Stimulated activated effector memory CD8-positive, alpha-beta T cell treated with anti-CD3 and anti-CD28 coated beads, Interleukin-12 subunit alpha, Interleukin-12 subunit beta, amount 100 ng/mL, for 72 hours (primary cell): Measurements from ENCODE around the gene PATJ.
"Not testable (repeated sequence)": the region's sequence is repeated elsewhere in the genome, so short reads cannot be mapped to it uniquely, and the experiment has no call there.

Experiments
- ATAC-seq: fragments of 150-1000 bp; cut with Tn5 transposase; 2 replicates; pipeline ENCODE4 v1.10.0; 2021
- DNase-seq, 2 donors: peaks; one replicate each; pipeline ENCODE4 v3.0.0; 2021 to 2022; ENCODE audit warnings: low spot score in 2 of 2
- H3K27ac Mint-ChIP-seq: one replicate; pipeline ENCODE4 v1.8.0; 2022; ENCODE audit warnings: mild to moderate bottlenecking, mixed read lengths
- H3K36me3 Mint-ChIP-seq: one replicate; pipeline ENCODE4 v1.8.0; 2022; ENCODE audit warnings: mild to moderate bottlenecking, mixed read lengths
- H3K4me1 Mint-ChIP-seq: one replicate; pipeline ENCODE4 v1.8.0; 2022; ENCODE audit warnings: mixed read lengths
- H3K4me3 Mint-ChIP-seq: one replicate; pipeline ENCODE4 v1.8.0; 2022; ENCODE audit warnings: mild to moderate bottlenecking, mixed read lengths
- H3K9me3 Mint-ChIP-seq: one replicate; pipeline ENCODE4 v1.8.0; 2022; ENCODE audit warnings: mixed read lengths

The PATJ gene

DNA sequence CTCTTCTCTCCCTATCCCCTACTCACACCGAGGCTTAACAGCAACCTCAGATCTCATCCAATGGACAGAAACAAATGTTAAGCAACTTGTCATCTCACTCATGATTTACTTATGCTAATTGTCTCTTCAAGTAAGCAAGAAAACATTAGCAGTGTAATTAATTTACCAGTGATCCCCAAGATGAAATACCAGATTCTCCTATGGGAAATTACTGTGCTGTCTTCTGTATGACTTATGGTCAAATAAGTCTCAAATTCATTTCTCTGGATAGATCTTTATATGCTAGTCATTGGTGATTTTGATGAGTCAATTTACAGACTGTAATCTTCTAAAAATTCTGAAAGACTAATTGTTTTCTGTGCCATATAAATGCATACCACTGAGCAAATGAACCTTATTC, 419.4 kb downstream of the PATJ start:
- no peak for ATAC-seq
- peaks cover 13% of the 10 kb centered on the region for H3K36me3 Mint-ChIP-seq
- no peaks in the 10 kb centered on the region for H3K4me1 Mint-ChIP-seq
- DNase-seq: no peak
- H3K27ac Mint-ChIP-seq: no peak overlapping the region
- no peaks in the 10 kb centered on the region for H3K9me3 Mint-ChIP-seq
- H3K4me3 Mint-ChIP-seq: no peak overlapping the region

DNA sequence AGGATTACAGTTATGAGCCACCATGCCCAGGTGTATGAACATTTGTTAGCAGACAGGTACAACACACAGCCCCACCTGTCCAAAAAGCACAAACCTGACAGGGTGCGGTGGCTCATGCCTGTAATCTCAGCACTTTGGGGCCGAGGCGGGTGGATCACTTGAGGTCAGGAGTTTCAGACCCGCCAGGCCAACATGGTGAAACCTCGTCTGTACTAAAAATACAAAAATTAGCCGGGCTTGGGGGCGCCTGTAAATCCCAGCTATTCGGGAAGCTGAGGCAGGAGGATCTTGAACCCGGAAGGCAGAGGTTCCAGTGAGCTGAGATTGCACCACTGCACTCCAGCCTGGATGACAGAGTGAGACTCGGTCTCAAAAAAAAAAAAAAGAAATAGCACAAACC, 428.1 kb downstream of the PATJ start:
- not testable (repeated sequence) for H3K4me3 Mint-ChIP-seq, H3K9me3 Mint-ChIP-seq, ATAC-seq, H3K36me3 Mint-ChIP-seq, H3K4me1 Mint-ChIP-seq, DNase-seq, H3K27ac Mint-ChIP-seq

- ATAC-seq: peak; percentile 42
- H3K9me3 Mint-ChIP-seq: no peaks in the 10 kb centered on the region
- no peaks in the 10 kb centered on the region for H3K4me1 Mint-ChIP-seq
- no peaks in the 10 kb centered on the region for H3K36me3 Mint-ChIP-seq
- no peak overlapping the region for H3K27ac Mint-ChIP-seq
- no peak overlapping the region for H3K4me3 Mint-ChIP-seq
- peak; percentile 3 to 54 for DNase-seq
Observed at GRCh38 chr1:62175568-62176179, 433.4 kb downstream of the PATJ start.

DNA sequence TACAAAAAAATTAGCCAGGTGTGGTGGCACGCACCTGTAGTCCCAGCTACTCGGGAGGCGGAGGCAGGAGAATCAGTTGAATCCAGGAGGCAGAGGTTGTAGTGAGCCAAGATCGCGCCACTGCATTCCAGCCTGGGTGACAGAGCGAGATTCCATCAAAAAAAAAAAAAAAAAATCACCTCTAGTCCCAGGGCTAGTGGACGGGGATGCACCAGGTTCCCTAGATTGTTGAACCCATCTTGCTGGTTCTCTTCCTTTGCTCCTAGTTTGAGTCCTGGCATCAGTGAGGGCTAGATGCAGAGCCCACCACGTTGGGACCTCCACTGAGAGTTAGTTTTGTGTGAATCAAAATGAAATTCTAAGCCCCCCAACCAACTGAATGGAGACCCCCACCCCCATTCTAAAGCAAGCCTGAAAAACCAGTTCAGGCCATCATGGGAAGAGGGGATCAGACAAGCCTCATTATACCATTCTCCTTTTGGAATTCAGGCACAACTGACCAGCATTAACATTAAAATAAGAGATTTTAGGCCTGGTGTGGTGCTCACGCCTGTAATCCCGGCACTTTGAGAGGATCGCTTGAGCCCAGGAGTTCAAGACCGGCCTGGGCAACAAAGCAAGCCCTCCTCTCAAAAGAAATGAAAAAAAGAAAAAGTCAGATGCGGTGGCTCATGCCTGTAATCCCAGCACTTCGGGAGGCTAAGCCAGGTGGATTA, 434.5 kb downstream of the PATJ start:
- Mint-ChIP-seq H3K36me3 (no peaks in the 10 kb centered on the region), H3K27ac (no peak overlapping the region), H3K4me3 (no peak overlapping the region), H3K9me3 (no peaks in the 10 kb centered on the region), H3K4me1 (no peaks in the 10 kb centered on the region)
- no peak for ATAC-seq
- no peak for DNase-seq

- no peaks in the 10 kb centered on the region for H3K36me3 Mint-ChIP-seq
- H3K4me1 Mint-ChIP-seq: no peaks in the 10 kb centered on the region
- DNase-seq (no peak), ATAC-seq (no peak)
- H3K27ac Mint-ChIP-seq: no peak overlapping the region
- no peaks in the 10 kb centered on the region for H3K9me3 Mint-ChIP-seq
- H3K4me3 Mint-ChIP-seq: no peak overlapping the region
Observed at GRCh38 chr1:62177621-62178020, 435.3 kb downstream of the PATJ start.

GRCh38 chr1:62178372-62178771, 436.1 kb downstream of the PATJ start:
- H3K4me3 Mint-ChIP-seq: no peak overlapping the region
- H3K4me1 Mint-ChIP-seq: no peaks in the 10 kb centered on the region
- DNase-seq: no peak
- no peak overlapping the region for H3K27ac Mint-ChIP-seq
- H3K36me3 Mint-ChIP-seq: no peaks in the 10 kb centered on the region
- no peaks in the 10 kb centered on the region for H3K9me3 Mint-ChIP-seq
- no peak for ATAC-seq

GRCh38 chr1:62180054-62180453, 437.8 kb downstream of the PATJ start:
- H3K27ac Mint-ChIP-seq, ATAC-seq, H3K4me3 Mint-ChIP-seq: not testable (repeated sequence)

DNA sequence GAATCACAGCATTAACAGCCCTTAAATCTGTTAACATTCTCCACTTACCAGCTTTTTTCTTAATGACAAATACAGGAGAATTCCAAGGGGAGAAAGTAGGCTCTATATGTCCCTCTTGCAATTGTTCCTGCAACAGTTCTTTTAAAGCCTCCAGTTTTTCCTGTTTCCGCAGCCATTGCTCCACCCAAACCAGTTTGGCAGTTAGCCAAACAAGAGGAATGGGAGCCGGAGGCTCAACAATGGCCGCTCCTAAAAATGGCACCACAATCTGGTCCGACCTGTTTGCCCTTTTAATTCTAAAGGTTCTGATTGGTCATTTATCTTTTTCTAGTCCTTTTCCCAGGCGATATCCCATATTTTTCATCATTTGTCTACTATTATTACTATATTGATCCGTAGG, 438.4 kb downstream of the PATJ start:
- no peak for DNase-seq
- no peak overlapping the region for H3K4me3 Mint-ChIP-seq

More at GRCh38 chr1:62180054-62180453, 437.8 kb downstream of the PATJ start:
- H3K4me1 Mint-ChIP-seq, H3K36me3 Mint-ChIP-seq, H3K9me3 Mint-ChIP-seq, DNase-seq: not testable (repeated sequence)

DNA sequence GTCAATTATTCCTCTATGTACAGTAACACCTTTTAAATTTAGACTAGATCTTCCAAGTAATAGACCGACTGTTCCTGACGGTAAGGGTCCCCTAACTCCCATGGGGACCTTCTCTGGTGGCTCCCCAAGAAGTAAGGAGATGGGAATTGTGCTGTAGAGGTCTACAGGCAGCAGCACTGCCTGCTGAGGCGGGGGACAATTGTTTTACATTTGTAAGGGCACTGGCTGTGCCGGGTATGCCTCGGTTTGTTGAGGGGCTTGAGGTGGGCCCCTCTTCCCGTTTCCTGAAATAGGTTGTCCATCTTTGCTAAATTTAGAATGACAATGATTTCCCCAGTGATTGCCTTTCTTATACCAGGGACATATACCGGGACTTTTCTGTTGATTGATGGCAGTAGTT, 439.3 kb downstream of the PATJ start:
- Mint-ChIP-seq H3K27ac (no peak overlapping the region), H3K36me3 (no peaks in the 10 kb centered on the region), H3K4me3 (no peak overlapping the region), H3K9me3 (no peaks in the 10 kb centered on the region), H3K4me1 (no peaks in the 10 kb centered on the region)
- no peak for ATAC-seq
- DNase-seq: no peak

More for the DNA sequence above, 438.4 kb downstream of the PATJ start:
- Mint-ChIP-seq H3K9me3 (no peaks in the 10 kb centered on the region), H3K36me3 (no peaks in the 10 kb centered on the region), H3K27ac (no peak overlapping the region), H3K4me1 (no peaks in the 10 kb centered on the region)
- no peak for ATAC-seq

DNA sequence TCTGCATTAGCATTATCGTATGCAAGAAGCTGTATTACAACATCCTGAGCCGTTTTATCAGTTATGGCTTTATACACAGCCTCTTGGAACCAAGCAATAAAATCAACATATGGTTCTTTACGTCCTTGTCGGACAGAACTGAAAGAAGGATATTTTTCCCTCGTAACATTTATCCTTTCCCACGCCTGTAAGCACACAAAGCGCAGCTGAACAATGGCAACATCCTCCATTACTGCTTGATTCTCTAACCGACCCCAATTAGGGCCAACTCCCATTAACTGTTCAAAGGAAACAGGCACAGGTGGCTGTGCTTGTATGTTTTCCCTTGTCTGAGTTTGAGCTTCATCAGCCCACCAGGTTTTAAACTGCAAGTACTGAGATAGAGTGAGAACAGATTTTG, 439.9 kb downstream of the PATJ start:
- ATAC-seq: not testable (repeated sequence)

DNA sequence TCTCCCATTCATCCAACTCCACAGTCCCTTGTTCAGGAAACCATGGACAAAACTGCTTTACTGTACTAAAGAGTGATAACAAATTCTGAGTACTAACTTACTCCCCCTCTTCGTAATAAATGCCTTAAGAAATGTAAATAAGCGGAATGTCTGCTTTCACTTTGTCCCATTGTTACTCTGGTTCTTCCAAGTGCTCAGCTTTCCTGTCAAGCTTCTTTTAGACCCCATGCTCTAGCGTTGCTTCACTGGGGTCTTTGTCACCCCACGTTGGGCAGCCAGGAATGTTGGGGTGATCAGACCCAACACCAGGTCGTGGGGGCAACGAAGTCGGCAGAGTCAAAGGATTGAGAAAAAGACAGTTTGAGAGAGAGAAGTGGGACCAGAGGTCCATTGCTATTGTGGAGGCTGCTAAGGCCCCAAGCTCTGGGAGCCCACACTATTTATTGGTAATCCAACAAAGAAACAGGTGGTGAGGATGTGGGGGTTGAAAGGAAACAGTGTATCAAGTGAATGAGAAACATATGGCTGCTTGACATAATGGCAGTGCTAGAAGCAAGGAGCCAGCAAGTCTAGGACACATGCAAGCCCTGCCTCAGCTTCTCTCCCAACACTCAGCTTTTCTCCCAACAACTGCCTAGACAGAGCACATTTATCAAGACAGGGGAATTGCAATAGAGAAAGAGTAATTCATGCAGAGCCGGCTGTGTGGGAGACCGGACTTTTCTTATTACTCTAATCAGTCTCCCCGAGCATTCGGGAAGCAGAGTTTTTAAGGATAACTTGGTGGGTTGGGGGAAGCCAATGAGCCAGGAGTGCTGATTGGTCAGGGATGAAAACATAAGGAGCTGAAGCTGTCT, 441.1 kb downstream of the PATJ start:
- ATAC-seq, H3K27ac Mint-ChIP-seq, H3K4me3 Mint-ChIP-seq, H3K36me3 Mint-ChIP-seq, H3K4me1 Mint-ChIP-seq, H3K9me3 Mint-ChIP-seq, DNase-seq: not testable (repeated sequence)

More for the DNA sequence above, 439.9 kb downstream of the PATJ start:
- not testable (repeated sequence) for H3K27ac Mint-ChIP-seq, H3K9me3 Mint-ChIP-seq, H3K4me1 Mint-ChIP-seq, H3K36me3 Mint-ChIP-seq, H3K4me3 Mint-ChIP-seq, DNase-seq

DNA sequence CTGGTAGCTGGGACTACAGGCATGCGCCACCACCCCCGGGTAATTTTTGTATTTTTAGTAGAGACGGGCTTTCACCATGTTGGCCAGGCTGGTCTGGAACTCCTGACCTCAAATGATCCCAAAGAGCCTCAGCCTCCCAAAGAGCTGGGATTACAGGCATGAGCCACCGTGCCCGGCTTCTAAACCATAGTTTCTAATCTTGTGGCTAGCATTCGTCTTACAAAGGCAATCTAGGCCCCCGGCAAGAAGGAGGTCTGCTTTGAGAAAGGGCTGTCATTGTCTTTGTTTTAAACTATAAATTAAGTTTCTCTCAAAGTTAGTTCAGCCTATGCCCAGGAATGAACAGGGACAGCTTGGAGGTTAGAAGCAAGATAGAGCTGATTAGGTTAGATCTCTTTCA, 442.1 kb downstream of the PATJ start:
- DNase-seq (no peak), ATAC-seq (no peak)
- no peak overlapping the region for H3K4me3 Mint-ChIP-seq
- H3K27ac Mint-ChIP-seq: no peak overlapping the region
- H3K36me3 Mint-ChIP-seq: no peaks in the 10 kb centered on the region
- H3K9me3 Mint-ChIP-seq: no peaks in the 10 kb centered on the region
- H3K4me1 Mint-ChIP-seq: no peaks in the 10 kb centered on the region

- H3K4me1 Mint-ChIP-seq, H3K27ac Mint-ChIP-seq, DNase-seq, ATAC-seq, H3K36me3 Mint-ChIP-seq, H3K9me3 Mint-ChIP-seq, H3K4me3 Mint-ChIP-seq: not testable (repeated sequence)
Observed at GRCh38 chr1:62185233-62185632, 443.0 kb downstream of the PATJ start.

DNA sequence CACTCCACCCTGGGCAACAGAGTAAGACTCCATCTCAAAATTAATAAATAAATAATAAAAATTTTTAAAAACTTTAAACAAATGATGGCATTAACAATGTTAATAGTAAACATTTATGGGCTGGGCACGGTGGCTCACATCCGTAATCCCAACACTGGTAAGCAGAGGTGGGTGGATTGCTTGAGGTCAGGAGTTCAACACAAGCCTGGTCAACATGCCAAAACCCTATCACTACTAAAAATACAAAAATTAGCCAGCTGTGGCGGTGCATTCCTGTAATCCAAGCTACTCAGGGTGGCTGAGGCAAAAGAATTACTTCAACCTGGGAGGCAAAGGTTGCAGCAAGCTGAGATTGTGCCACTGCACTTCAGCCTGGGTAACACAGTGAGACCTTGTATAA, 443.4 kb downstream of the PATJ start:
- no peaks in the 10 kb centered on the region for H3K36me3 Mint-ChIP-seq
- no peaks in the 10 kb centered on the region for H3K9me3 Mint-ChIP-seq
- DNase-seq (no peak), ATAC-seq (no peak)
- H3K4me3 Mint-ChIP-seq: no peak overlapping the region
- no peaks in the 10 kb centered on the region for H3K4me1 Mint-ChIP-seq
- no peak overlapping the region for H3K27ac Mint-ChIP-seq

GRCh38 chr1:62187548-62187947, 445.3 kb downstream of the PATJ start:
- ATAC-seq: no peak
- DNase-seq: no peak
- no peaks in the 10 kb centered on the region for H3K9me3 Mint-ChIP-seq

GRCh38 chr1:62188111-62188510, 445.8 kb downstream of the PATJ start:
- H3K27ac Mint-ChIP-seq: no peak overlapping the region
- ATAC-seq: no peak
- H3K4me1 Mint-ChIP-seq: no peaks in the 10 kb centered on the region
- H3K9me3 Mint-ChIP-seq: no peaks in the 10 kb centered on the region
- H3K36me3 Mint-ChIP-seq: no peaks in the 10 kb centered on the region
- no peak for DNase-seq
- no peak overlapping the region for H3K4me3 Mint-ChIP-seq

More at GRCh38 chr1:62187548-62187947, 445.3 kb downstream of the PATJ start:
- Mint-ChIP-seq H3K36me3 (no peaks in the 10 kb centered on the region), H3K4me1 (no peaks in the 10 kb centered on the region), H3K27ac (no peak overlapping the region), H3K4me3 (no peak overlapping the region)
